K562 (cell line): Measurements from ENCODE around the gene TP53RK. TPM values are rescaled to one million over a fixed set of nuclear protein-coding genes. Genes with fewer than 3 reads are reported as not detected.

Experiments
- AFF1 ChIP-seq, 2 experiments: fragments of 450-650 bp; IDR thresholded peaks; 2 replicates each; pipeline ENCODE4 v1.6.1; 2018; ENCODE audit warnings: mild to moderate bottlenecking in 2 of 2, low read depth in 1 of 2; ENCODE audit not compliant: partially characterized antibody in 2 of 2
- CAMTA2 ChIP-seq: fragments of 250-450 bp; sonication (Bioruptor Pico); conservative IDR thresholded peaks from 2 replicates; pipeline ENCODE4 v1.5.1; 2022
- ETV5 ChIP-seq: sonication (generic); formaldehyde crosslinking; IDR thresholded peaks from 2 replicates; pipeline ENCODE4 v1.4.0; 2020; ENCODE audit warnings: low read depth, mild to moderate bottlenecking, missing genetic modification reagents
- ID3 ChIP-seq, 2 experiments: fragments of 250-450 bp in 1 of 2; fragments of 450-650 bp in 1 of 2; sonication (Bioruptor Pico) in 1 of 2; IDR thresholded peaks; 2 replicates each; pipeline versions ENCODE4 v1.6.1 to v1.8.0; 2016 to 2021; ENCODE audit warnings: mild to moderate bottlenecking in 2 of 2, moderate library complexity in 2 of 2, missing compliant biosample characterization in 1 of 2, missing genetic modification characterization in 1 of 2
- ILF3 ChIP-seq: fragments of 450-650 bp; IDR thresholded peaks from 2 replicates; pipeline ENCODE4 v1.6.1; 2018; ENCODE audit warnings: antibody characterized with exemption, mild to moderate bottlenecking, moderate library complexity, borderline replicate concordance
- MAX ChIP-seq: sonication (generic); formaldehyde crosslinking; IDR thresholded peaks from 2 replicates; pipeline ENCODE4 v1.9.0; 2022; ENCODE audit warnings: mild to moderate bottlenecking, missing genetic modification reagents
- MEIS2 ChIP-seq: fragments of 450-650 bp; IDR thresholded peaks from 2 replicates; pipeline ENCODE4 v1.6.1; 2014; ENCODE audit warnings: mild to moderate bottlenecking; ENCODE audit not compliant: partially characterized antibody
- NFXL1 ChIP-seq: fragments of 450-650 bp; formaldehyde crosslinking; IDR thresholded peaks from 2 replicates; pipeline ENCODE4 v1.4.0; 2021; ENCODE audit warnings: mild to moderate bottlenecking
- PBX2 ChIP-seq, 2 experiments: IDR thresholded peaks in 1 of 2; conservative IDR thresholded peaks in 1 of 2; 2 replicates each; pipeline ENCODE4 v1.6.1; 2016; ENCODE audit warnings: low read depth in 2 of 2, mild to moderate bottlenecking in 1 of 2, missing compliant biosample characterization in 1 of 2, missing genetic modification characterization in 1 of 2, moderate library complexity in 1 of 2
- PHF8 ChIP-seq: fragments of 200-600 bp; sonication (generic); IDR thresholded peaks from 2 replicates; pipeline ENCODE4 v1.6.1; 2012; ENCODE audit warnings: mixed run types, mild to moderate bottlenecking, inconsistent platforms, low read length, moderate library complexity, borderline replicate concordance
- POLR2AphosphoS5 ChIP-seq: IDR thresholded peaks from 2 replicates; pipeline ENCODE4 v1.6.1; 2011; ENCODE audit warnings: mild to moderate bottlenecking, low read depth, low read length, moderate library complexity; ENCODE audit not compliant: control insufficient read depth, insufficient read depth
- PPARD ChIP-seq: fragments of 250-450 bp; sonication (Bioruptor Pico); IDR thresholded peaks from 2 replicates; pipeline ENCODE4 v1.8.0; 2022; ENCODE audit warnings: inconsistent platforms, mild to moderate bottlenecking, moderate library complexity
- PTBP1 ChIP-seq: fragments of 200-400 bp; formaldehyde crosslinking; IDR thresholded peaks from 2 replicates; pipeline ENCODE4 v1.6.1; 2017; ENCODE audit warnings: low read depth, low read length
- PURB ChIP-seq: sonication (generic); formaldehyde crosslinking; IDR thresholded peaks from 2 replicates; pipeline ENCODE4 v1.9.0; 2021; ENCODE audit warnings: low read depth, mild to moderate bottlenecking, missing genetic modification reagents
- SNIP1 ChIP-seq: fragments of 450-650 bp; IDR thresholded peaks from 2 replicates; pipeline ENCODE4 v1.7.1; 2017; ENCODE audit warnings: low read depth, mild to moderate bottlenecking
- SUPT5H ChIP-seq: fragments of 450-650 bp; IDR thresholded peaks from 2 replicates; pipeline ENCODE4 v1.6.1; 2016
- XRCC5 ChIP-seq: fragments of 200-400 bp; formaldehyde crosslinking; IDR thresholded peaks from 2 replicates; pipeline ENCODE4 v1.6.1; 2017; ENCODE audit warnings: low read depth, mild to moderate bottlenecking, low read length
- ZBTB7A ChIP-seq: IDR thresholded peaks from 2 replicates; pipeline ENCODE4 v1.6.1; 2011; ENCODE audit warnings: low read depth, mild to moderate bottlenecking, low read length, moderate library complexity, borderline replicate concordance; ENCODE audit not compliant: control insufficient read depth
- ZZZ3 ChIP-seq: fragments of 450-650 bp; IDR thresholded peaks from 2 replicates; pipeline ENCODE4 v1.6.1; 2016; ENCODE audit warnings: antibody characterized with exemption, mild to moderate bottlenecking, moderate library complexity
- polyA plus RNA-seq, 8 experiments: library from polyadenylated mRNA; depleted of rRNA in 4 of 8; stranded (reverse) in 5 of 8; unstranded in 3 of 8; fragments of >200 nt; fragmentation: Nextera tagmentation in 2 of 8; fragmentation: Illumina TruSeq in 1 of 8; extraction: Ambion mirVana in 2 of 8; extraction: Trizol in 1 of 8; gene quantifications; 2 replicates each; pipeline versions ENCODE4 v1.2.1 to v1.2.3, GENCODE V29; 2011 to 2014; ENCODE audit warnings: inconsistent platforms in 1 of 8, missing spikeins in 1 of 8
- total RNA-seq, 7 experiments: library from RNA; depleted of rRNA in 6 of 7; stranded (reverse); fragments of >200 nt in 6 of 7; fragmentation: Illumina TruSeq in 2 of 7; extraction: Trizol in 2 of 7; gene quantifications; 2 replicates each; pipeline versions ENCODE4 v1.2.1 to v1.2.3, GENCODE V29; 2011 to 2021; ENCODE audit warnings: low replicate concordance in 1 of 7

Gene TP53RK
- total and polyA plus RNA-seq, 9 of the 15 experiments (the other 6 are each of a cell fraction or from before 2014, with no cell fraction given), result 2.9 to 43.5 (median 17.2) TPM

GRCh38 chr20:46683939-46684750, 5.1 kb downstream of the TP53RK start (continued):
- TF ChIP-seq ID3 (CRISPR knock-in tag; IDR thresholded peaks at IDR 0.05), result no peak
- no peak for TF ChIP-seq ID3 (tag; IDR thresholded peaks at IDR 0.05)
- no peak for TF ChIP-seq PBX2 (CRISPR knock-in tag; IDR thresholded peaks at IDR 0.05; ENCODE audit: low read depth)
- TF ChIP-seq PBX2 (tag; conservative IDR thresholded peaks at IDR 0.05; ENCODE audit: low read depth), result no peak
- TF ChIP-seq SNIP1, result no peak
- TF ChIP-seq AFF1 (IDR thresholded peaks at IDR 0.05; ENCODE audit: low read depth in 1 of 2, partially characterized antibody in 2 of 2), result peak in 1 of 2 experiments; percentile 20
- no peak for TF ChIP-seq NFXL1 (CRISPR knock-in tag)
- TF ChIP-seq ZBTB7A, result no peak
- TF ChIP-seq PURB (CRISPR knock-in tag), result no peak
- TF ChIP-seq ZZZ3, result no peak
- no peak for TF ChIP-seq XRCC5
- TF ChIP-seq ETV5 (CRISPR knock-in tag), result 0 out of 2 replicates have a peak, but pooled peaks have one; percentile 21
- TF ChIP-seq PPARD (CRISPR knock-in tag), result no peak
- peak; percentile 81 for TF ChIP-seq SUPT5H
- no peak for TF ChIP-seq ILF3
- TF ChIP-seq MEIS2, result no peak
- no peak for TF ChIP-seq PTBP1
- peak; percentile 74; the same call in 1 of the 2 replicates for TF ChIP-seq POLR2AphosphoS5
- TF ChIP-seq CAMTA2 (CRISPR knock-in tag), result no peak
- TF ChIP-seq MAX (CRISPR knock-in tag), result peak; percentile 88
- peak; percentile 62; the same call in 1 of the 2 replicates for TF ChIP-seq PHF8
